WTC11 (cell line): ENCODE measurements around the gene PYGB.

Source experiments
- CREM ChIP-seq: sonication (generic); formaldehyde crosslinking; IDR thresholded peaks from 2 replicates; pipeline ENCODE4 v1.8.1; 2022; ENCODE audit warnings: mild to moderate bottlenecking, missing genetic modification reagents, moderate library complexity
- CTCF ChIP-seq: fragments of 200-600 bp; IDR thresholded peaks from 2 replicates; pipeline ENCODE4 v1.8.0; 2022; ENCODE audit warnings: antibody characterized with exemption
- E2F5 ChIP-seq: sonication (generic); formaldehyde crosslinking; IDR thresholded peaks from 2 replicates; pipeline ENCODE4 v1.8.1; 2022; ENCODE audit warnings: mild to moderate bottlenecking, moderate library complexity, missing genetic modification reagents
- ESRRA ChIP-seq: sonication (generic); formaldehyde crosslinking; IDR thresholded peaks from 2 replicates; pipeline ENCODE4 v1.8.1; 2022; ENCODE audit warnings: mild to moderate bottlenecking, missing genetic modification reagents, borderline replicate concordance
- FOXP1 ChIP-seq: sonication (generic); formaldehyde crosslinking; IDR thresholded peaks from 2 replicates; pipeline ENCODE4 v1.8.0; 2022; ENCODE audit warnings: missing genetic modification reagents, mild to moderate bottlenecking, moderate library complexity, borderline replicate concordance
- OVOL2 ChIP-seq: fragments of 250-450 bp; sonication (Bioruptor Pico); IDR thresholded peaks from 2 replicates; pipeline ENCODE4 v1.9.0; 2021; ENCODE audit warnings: mild to moderate bottlenecking, borderline replicate concordance
- USF2 ChIP-seq: sonication (generic); formaldehyde crosslinking; IDR thresholded peaks from 2 replicates; pipeline ENCODE4 v1.8.1; 2023; ENCODE audit warnings: mild to moderate bottlenecking, missing genetic modification reagents, moderate library complexity
- ZNF317 ChIP-seq: sonication (generic); formaldehyde crosslinking; IDR thresholded peaks from 2 replicates; pipeline ENCODE4 v1.8.1; 2023; ENCODE audit warnings: low read depth, mild to moderate bottlenecking, moderate library complexity, missing genetic modification reagents, borderline replicate concordance
- TF ChIP-seq, protein P1 (sequence below): sonication (generic); formaldehyde crosslinking; IDR thresholded peaks from 2 replicates; pipeline ENCODE4 v1.8.1; 2023; ENCODE audit warnings: mild to moderate bottlenecking, moderate library complexity, missing genetic modification reagents
- TF ChIP-seq, protein P2 (sequence below): sonication (generic); formaldehyde crosslinking; IDR thresholded peaks from 2 replicates; pipeline ENCODE4 v1.8.1; 2022; ENCODE audit warnings: low read depth, mild to moderate bottlenecking, moderate library complexity, missing genetic modification reagents, borderline replicate concordance

DNA sequence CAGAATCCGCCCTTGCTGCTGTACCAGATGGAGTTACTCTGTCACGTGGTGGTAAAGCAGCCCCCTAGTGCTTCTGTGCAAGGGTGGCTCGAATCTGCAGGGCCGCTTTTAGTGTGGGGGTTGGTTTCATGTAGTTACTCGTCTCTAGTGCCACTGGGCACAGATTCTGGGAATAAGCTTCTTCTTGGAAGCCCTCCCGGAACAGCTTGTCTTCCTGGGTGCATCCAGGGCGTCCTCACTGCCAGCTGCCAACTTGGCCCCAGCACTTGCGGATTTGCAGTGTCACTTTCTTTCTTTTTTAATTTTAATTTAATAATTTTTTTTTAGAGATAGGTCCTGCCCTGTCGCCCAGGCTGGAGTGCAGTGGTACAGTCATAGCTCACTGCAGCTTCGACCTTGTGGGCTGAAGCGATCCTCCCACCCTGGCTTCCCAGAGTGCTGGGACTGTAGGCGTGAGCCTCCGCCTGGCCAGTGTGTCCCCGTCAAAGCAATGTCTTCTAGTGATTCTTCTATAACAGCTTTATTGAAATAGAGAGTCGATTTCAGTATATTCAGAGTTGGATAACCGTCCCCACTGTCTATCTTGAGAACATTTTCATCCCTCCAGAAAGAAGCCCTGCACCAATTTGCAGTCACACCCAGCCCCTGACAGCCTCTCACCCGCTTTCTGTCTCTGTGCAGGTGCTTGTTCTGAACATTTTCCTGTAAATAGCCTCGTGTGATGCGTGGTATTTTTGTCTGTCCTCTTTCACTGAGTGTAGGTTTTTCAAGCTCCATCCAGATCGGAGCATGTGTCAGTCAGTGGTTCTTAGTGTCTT lies 25.9 kb downstream of the PYGB start:
- TF ChIP-seq CREM (CRISPR knock-in tag) (no peak), CTCF (no peak), USF2 (CRISPR knock-in tag) (no peak), ZNF317 (CRISPR knock-in tag) (no peak), OVOL2 (CRISPR knock-in tag) (no peak), FOXP1 (CRISPR knock-in tag) (no peak), E2F5 (CRISPR knock-in tag) (no peak), ESRRA (CRISPR knock-in tag) (no peak)
- TF ChIP-seq, protein P1, sequence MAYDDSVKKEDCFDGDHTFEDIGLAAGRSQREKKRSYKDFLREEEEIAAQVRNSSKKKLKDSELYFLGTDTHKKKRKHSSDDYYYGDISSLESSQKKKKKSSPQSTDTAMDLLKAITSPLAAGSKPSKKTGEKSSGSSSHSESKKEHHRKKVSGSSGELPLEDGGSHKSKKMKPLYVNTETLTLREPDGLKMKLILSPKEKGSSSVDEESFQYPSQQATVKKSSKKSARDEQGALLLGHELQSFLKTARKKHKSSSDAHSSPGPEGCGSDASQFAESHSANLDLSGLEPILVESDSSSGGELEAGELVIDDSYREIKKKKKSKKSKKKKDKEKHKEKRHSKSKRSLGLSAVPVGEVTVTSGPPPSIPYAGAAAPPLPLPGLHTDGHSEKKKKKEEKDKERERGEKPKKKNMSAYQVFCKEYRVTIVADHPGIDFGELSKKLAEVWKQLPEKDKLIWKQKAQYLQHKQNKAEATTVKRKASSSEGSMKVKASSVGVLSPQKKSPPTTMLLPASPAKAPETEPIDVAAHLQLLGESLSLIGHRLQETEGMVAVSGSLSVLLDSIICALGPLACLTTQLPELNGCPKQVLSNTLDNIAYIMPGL (CRISPR knock-in tag), result no peak
- TF ChIP-seq, protein P2, sequence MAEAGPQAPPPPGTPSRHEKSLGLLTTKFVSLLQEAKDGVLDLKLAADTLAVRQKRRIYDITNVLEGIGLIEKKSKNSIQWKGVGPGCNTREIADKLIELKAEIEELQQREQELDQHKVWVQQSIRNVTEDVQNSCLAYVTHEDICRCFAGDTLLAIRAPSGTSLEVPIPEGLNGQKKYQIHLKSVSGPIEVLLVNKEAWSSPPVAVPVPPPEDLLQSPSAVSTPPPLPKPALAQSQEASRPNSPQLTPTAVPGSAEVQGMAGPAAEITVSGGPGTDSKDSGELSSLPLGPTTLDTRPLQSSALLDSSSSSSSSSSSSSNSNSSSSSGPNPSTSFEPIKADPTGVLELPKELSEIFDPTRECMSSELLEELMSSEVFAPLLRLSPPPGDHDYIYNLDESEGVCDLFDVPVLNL, result no peak
